Raji (cell line): Measurements from ENCODE around the gene APLP2.

Experiments
- POLR2A ChIP-seq: IDR thresholded peaks from 2 replicates; pipeline ENCODE4 v1.6.1; 2011; ENCODE audit warnings: low read depth, low read length, control low read depth; ENCODE audit not compliant: insufficient read depth

The APLP2 gene

DNA sequence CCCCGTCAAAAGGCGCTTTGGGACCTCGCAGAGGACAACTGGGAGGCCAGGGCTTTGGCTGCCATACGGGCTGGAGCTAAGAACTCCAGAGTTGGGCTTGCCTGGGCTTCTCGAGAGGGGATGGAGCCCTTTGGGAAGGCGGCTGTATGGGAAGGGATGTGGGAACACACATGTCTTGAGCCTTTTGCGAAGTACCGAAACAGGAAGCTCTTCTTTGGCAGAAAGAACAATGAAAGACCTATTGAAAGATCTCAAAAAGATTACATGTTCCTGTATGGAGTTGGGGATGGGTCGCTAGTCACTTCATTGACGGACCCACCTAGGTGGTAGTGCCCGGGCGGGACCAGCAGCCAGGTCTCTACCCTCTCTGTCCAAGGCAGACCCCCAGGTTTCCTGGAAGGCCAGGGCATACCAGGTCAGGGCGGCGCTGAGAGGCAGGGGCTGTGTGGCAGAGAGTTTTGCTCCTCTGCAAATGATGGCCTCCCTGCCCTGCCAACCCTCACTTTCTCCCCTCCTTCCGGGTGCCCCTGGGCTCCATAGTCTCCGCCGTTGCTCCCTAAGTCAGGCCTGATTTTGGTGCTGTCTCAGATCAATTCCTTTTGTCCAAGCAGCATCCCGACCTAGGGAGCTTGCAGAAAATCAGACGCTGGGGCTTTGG lies 90.9 kb downstream of the APLP2 start:
- TF ChIP-seq POLR2A: no peak

DNA sequence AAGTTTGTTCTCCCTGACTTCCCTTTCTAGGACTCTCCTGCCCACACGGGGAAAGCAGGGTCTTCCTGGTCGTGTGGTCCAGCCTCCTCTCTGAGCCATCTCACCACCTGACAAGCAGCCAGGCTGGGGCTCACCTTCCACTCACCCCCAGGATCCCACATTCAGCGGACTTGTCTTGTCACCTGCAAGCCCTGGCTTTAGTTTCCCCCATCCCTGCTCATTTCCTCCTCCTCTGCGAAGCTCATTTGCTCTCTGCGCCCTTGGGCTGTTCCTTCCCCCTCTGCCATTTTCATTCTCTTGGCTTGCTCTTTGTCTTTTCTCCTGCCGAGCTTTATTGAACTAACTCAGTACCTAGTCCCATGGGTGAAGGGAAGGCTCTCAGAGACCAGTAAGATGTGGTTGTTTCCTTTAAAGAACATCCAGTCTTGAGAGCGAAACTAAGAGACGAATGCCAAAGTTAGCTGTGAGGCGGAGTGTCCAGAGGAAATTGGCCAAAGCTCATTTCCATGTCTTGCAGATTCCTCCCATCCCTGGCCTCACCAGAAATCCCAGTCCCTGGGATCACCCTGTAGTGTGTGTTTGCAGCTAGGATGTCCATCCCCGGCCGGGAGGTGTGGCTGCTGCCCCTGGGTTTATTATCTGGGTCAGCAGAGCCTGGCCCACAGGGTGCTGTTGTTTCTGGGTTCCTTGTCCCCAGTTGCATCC lies 91.9 kb downstream of the APLP2 start:
- no peak for TF ChIP-seq POLR2A

DNA sequence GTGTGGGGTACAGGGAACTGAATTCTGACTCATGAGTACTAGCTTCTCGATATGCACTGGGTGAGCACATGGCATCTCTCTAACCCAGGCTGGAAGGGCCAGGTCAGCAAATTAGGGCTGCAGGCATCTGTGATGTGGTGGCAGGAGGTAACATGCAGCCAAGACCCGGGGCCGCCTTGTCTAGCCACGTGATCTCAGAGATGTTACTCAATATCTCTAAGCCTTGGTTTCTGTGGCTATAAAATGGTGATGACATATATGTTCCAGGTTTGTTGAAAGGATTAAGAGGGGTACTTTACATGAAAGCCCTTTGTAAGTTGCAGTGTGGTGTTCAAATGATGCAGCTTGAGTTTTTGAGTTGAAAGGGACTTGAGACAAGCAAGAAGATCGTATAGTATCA lies 93.0 kb downstream of the APLP2 start:
- no peak for TF ChIP-seq POLR2A

DNA sequence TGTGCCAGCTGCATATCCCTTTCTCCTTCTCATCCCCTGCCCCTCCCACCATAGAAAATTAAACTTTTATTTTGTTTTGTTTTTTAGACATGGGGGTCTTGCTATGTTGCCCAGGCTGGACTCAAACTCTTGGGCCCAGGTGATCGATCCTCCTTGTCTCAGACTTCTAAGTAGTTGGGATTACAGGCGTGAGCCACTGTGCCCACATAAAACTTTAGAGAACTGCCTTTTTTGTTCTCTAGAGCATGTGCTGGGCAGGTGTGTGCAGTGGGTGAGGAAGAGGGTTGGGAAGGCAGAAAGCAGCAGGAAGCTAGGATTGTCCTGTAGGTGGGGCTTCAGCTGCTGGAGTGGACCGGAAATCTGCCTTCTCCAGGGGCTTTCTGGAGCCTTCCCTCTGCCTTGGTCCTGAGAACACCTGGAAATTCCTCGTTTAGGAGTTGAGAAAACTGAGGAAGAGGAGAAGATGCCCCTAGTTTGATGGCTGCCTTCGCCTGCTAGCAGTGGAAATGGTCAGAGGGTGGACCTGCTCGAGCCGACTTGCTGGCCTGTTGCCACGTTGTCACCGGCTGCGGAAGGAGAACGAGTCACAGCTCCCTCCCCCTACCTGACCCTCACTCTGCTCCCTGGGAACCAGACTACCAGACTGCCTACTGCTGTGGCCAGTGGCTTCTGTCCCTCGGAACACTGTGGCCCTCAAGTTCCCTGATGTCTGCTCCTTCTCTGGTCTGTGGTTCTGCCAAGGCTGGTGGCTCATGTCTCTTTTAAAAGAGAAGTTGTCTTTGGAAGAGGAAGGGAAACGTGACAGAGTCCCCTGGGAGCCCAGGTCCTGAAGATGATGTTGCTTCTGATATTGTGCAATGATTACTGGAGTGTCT lies 93.9 kb downstream of the APLP2 start:
- 0 out of 2 replicates have a peak, but pooled peaks have one; percentile 7 for TF ChIP-seq POLR2A

DNA sequence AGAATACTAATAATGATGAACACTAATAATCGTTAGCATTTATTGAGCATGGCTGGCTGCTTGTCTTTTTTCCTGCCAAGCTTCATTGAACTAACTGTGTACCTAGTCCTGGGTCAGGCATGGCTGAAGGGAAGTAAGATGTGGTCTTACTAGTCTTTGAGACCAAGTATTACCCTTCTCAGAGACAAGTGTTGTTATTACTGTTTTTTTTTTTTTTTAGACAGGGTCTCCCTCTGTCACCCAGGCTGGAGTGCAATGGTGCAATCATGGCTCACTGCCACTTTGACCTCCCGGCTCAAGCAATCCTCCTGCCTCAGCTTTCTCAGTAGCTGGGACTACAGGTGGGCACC lies 94.5 kb downstream of the APLP2 start:
- TF ChIP-seq POLR2A: no peak

DNA sequence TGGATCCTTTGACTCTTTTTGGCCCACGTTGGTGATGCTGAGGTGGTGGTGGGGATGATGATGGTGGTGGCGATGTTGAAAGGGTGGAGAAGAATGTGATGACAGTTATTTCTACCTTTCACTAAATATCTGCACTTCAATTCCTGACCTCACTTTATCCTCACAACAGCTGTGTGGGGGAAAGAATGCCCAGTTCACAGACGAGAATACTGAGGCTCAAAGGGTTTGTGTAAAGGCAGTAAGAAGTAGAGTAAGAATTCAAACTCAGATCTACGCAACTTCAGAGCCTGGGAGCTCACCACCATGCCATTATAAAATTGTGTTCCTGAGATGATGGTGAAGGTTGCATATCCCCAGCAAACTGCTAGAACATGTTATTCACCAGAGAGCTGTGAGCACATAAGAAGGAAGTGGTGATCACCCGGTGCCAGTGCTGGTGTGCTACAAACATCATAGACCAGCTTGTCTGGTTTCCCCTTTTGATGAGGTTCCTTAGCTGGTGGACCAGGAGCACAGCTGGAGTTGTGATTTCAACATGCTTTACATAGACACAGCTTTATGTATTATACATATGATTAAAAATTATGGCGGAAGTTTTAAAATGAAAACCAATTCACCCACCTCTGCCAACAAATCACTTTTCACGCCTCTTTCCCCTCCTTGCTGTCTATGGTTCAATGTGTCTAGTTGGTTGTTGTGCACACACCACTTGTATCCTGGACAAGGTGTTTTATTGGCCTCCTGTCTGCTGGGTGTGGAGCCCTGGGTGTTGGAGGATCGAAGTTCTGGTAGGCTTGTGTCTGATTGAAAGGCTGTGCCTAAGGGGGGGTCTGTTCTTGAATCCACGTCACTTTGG lies 96.1 kb downstream of the APLP2 start:
- no peak for TF ChIP-seq POLR2A

DNA sequence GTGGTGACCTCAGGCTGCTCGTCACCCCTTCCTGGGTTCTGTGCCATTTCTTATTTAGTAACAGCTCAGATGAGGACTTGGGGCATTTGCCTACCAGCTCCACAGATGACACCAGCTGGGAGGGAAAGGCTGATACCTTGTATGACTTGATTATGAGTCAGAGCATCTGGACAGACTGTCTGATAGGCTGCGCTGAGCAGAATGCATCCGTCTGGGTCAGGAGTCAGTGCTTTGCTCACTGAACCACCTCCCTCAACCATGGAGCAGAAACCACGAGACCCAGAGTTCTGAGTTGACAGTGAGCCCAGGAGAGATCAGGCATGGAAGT lies 96.7 kb downstream of the APLP2 start:
- TF ChIP-seq POLR2A: peak; percentile 90

DNA sequence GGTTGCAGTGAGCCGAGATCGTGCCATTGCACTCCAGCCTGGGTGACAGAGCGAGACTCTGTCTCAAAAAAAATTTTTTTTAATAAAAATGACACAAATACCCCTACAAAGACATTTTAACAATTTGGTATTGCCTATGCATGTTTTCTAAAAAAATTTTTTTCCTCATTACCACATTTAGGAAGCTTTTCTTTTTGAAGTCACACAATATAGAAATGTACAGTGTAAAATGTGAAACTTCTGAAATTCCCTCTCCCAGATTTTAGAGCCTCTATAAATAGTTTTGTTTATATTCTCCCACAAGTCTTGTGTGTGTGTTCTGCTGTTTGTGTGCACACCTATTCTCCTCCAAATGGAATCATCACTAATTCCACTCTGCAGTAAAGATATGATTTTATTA lies 97.5 kb downstream of the APLP2 start:
- TF ChIP-seq POLR2A: no peak

DNA sequence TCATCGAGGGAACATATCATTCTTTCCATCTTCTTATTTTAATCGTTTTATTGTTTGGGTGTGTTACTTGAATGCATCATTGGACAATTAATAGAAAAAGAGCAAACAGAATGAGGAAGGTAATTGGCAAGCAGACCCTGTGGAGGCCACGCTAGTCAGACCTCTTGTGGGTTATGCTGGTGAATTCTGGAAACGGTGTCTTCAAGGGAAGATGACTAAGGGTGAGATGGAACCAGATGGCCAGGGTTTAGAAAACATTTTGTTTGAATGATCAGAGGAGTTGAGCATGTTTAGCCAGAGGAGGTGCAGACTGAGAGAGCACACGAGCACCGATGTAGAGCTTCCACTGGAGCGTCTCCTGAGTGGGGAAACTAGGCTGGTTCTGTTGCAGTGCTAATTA lies 98.4 kb downstream of the APLP2 start:
- TF ChIP-seq POLR2A: no peak

DNA sequence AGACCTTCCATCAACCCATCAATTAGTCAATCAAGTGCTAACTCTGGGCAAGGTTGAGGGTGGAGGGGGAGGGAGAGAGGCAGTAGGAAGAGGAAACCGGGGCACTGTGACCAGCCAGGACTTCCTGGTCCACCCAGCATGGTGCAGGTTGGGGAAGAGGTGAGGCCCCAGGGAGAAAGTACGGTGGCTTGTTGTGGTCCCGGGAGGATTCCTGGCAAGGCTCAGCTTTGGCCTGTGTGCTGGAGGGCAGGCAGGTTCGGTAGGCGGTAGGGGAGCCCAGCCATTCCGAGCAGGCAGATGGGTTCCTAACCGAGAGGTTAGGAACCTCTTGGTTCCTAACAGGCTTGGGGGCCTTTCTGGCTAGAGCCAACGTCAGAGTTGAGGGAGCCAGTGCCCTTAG lies 100.7 kb downstream of the APLP2 start:
- no peak for TF ChIP-seq POLR2A

DNA sequence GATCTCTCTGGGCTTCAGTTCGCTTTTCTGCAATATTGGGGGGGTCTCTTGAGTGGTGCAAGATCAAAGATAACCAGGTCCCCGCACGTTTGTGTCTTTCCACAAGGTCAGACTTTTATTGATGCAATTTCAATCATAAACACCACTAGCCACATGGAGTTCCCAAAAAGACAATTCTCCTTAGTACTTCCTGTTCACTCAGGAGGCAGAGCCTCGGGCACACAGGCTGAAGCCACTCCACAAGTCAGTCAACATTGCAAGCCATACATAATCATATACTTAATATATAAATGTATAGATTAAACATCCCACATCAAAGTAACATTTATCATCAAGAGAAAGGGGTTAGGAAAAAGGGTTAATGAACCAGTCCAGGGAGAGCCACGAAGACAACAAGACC lies 101.8 kb downstream of the APLP2 start:
- no peak for TF ChIP-seq POLR2A

DNA sequence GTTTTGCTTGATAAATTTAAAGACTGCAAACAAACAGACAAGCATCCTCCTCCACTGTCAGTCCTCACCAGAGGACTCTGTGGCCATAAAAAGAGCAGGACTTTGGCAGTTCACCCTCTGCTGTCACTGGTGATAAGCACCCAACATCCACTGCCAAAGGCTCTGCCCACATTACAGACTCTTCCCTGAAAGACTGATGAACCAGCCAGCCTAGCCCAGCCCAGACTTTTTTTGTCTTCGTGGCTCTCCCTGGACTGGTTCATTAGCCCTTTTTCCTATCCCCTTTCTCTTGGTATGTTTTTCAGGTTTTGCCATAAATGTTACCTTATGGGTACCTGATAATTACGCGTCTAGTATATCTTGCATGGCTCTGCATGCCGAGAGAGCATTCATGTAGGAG lies 104.9 kb downstream of the APLP2 start:
- TF ChIP-seq POLR2A: no peak

DNA sequence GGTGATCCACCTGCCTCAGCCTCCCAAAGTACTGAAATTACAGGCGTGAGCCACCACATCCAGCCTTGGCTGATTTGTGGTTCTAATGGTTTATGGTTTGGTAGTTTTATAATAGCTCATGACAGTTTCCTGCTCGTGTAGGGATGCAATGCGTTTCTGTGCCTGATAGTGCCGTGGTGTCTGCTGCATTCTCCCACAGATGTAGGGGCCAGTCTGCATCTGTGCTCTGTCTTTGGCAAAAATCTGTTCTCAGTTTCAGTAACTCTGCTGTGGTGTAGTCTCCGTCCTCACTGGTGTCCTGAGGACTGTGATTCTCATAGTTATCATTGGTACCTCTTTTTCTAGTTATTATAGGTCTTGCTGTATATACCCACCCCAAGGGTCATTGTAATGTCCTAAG lies 106.2 kb downstream of the APLP2 start:
- no peak for TF ChIP-seq POLR2A

DNA sequence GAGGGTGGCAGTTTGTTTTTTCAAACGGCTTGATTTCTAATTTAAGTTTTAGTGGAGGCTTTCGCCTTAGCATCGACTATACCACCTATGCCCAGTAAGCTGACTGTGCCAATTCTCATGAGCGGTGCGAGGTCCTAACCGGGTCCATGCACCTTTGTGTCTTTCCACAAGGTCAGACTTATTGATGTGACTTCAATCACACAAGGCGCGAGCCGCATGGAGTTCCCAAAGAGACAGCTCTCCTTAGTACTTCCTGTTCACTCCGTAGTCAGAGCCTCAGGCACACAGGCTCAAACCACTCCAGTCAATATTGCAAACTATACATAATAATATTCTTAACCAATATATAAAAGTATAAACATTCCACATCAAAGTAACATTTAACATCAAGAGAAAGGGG lies 108.1 kb downstream of the APLP2 start:
- no peak for TF ChIP-seq POLR2A
